ENCODE measurements around the gene TRIM36.

DNA sequence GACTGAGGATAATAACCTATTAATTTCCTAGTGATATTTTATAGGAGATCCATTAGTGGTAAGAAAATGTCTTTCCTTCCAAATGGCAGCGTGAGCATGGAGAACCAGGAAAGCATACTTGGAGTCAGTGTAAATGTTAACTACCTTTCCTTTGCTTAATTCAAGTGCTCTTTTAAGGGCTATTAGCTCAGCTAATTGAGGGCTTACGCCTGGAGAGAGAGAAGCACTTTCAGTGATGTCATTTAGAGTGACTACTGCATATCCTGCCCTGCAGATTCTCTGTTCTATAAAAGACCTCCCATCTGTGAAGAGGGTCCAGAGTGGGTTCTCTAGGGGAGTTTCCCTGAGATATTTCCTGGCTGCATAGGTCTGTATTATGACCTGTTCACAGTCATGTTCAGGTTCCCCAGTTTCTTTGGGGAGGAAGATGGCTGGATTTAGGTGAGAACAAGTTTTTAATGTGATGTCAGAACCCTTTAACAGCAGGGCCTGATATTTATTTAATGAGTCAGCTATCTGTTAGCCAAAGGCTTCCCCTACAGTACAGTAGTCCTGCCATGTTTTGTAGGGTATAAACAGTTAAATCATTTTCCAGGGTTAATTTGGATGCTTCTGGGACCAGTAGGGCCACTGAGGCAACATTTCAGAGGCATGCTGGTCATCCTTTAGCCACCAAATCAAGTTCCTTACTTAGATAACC, 89.6 kb downstream of the TRIM36 start:
- TF ChIP-seq RAD21 (IDR thresholded peaks at IDR 0.05; ENCODE audit: low read depth) (no peak), SIN3A (IDR thresholded peaks at IDR 0.05; ENCODE audit: low read depth) (no peak), EZH2 (IDR thresholded peaks at IDR 0.05) (no peak), POLR2A (IDR thresholded peaks at IDR 0.05; ENCODE audit: borderline replicate concordance, extremely low read depth, insufficient read depth, insufficient read length) (no peak), POLR2AphosphoS5 (IDR thresholded peaks at IDR 0.05; ENCODE audit: low read depth, low read length) (no peak), EZH2phosphoT487 (IDR thresholded peaks at IDR 0.05; ENCODE audit: borderline replicate concordance) (no peak), ZNF274 (IDR thresholded peaks at IDR 0.05; ENCODE audit: low read depth, low read length) (no peak)
- TF ChIP-seq, protein P1, sequence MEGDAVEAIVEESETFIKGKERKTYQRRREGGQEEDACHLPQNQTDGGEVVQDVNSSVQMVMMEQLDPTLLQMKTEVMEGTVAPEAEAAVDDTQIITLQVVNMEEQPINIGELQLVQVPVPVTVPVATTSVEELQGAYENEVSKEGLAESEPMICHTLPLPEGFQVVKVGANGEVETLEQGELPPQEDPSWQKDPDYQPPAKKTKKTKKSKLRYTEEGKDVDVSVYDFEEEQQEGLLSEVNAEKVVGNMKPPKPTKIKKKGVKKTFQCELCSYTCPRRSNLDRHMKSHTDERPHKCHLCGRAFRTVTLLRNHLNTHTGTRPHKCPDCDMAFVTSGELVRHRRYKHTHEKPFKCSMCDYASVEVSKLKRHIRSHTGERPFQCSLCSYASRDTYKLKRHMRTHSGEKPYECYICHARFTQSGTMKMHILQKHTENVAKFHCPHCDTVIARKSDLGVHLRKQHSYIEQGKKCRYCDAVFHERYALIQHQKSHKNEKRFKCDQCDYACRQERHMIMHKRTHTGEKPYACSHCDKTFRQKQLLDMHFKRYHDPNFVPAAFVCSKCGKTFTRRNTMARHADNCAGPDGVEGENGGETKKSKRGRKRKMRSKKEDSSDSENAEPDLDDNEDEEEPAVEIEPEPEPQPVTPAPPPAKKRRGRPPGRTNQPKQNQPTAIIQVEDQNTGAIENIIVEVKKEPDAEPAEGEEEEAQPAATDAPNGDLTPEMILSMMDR (IDR thresholded peaks at IDR 0.05 in 2 of 3, conservative IDR thresholded peaks at IDR 0.05 in 1 of 3; ENCODE audit: borderline replicate concordance in 1 of 3, insufficient read depth in 1 of 3, low read depth in 2 of 3, low read length in 2 of 3) = no peak
- TF ChIP-seq, protein P2, sequence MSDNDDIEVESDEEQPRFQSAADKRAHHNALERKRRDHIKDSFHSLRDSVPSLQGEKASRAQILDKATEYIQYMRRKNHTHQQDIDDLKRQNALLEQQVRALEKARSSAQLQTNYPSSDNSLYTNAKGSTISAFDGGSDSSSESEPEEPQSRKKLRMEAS (IDR thresholded peaks at IDR 0.05) = no peak
